Omental fat pad (tissue), 4 donors: ENCODE measurements around the gene RNF121. TPM values are rescaled to one million over a fixed set of nuclear protein-coding genes. Genes with fewer than 3 reads are reported as not detected.
A peak's percentile ranks its signal among the peaks of the same experiment; 100 is the strongest.
"Not testable (repeated sequence)": the region's sequence is repeated elsewhere in the genome, so short reads cannot be mapped to it uniquely, and the experiment has no call there.

Experiments used
- ATAC-seq: fragments of 150-250 bp; one replicate; pipeline ENCODE4 v1.9.1; 2016; ENCODE audit warnings: mild to moderate bottlenecking, moderate library complexity; ENCODE audit not compliant: low FRiP score
- DNase-seq: peaks from one replicate; pipeline ENCODE4 v3.0.0-alpha.2; 2019; ENCODE audit warnings: low spot score
- CTCF ChIP-seq, 3 donors: fragments of 450-650 bp; IDR thresholded peaks; one replicate each; pipeline ENCODE4 v1.5.1; 2016 to 2017; ENCODE audit warnings: antibody characterized with exemption in 3 of 3, mild to moderate bottlenecking in 3 of 3, moderate library complexity in 2 of 3
- total RNA-seq, 4 donors: library from RNA; depleted of rRNA; stranded (reverse); fragments of >200 nt; gene quantifications; one replicate each; pipeline ENCODE4 v1.1.0, GENCODE V29; 2016

RNF121 gene
- total RNA-seq = 10 to 100 TPM; 19.2 to 25.6 (median 23.7) TPM

DNA sequence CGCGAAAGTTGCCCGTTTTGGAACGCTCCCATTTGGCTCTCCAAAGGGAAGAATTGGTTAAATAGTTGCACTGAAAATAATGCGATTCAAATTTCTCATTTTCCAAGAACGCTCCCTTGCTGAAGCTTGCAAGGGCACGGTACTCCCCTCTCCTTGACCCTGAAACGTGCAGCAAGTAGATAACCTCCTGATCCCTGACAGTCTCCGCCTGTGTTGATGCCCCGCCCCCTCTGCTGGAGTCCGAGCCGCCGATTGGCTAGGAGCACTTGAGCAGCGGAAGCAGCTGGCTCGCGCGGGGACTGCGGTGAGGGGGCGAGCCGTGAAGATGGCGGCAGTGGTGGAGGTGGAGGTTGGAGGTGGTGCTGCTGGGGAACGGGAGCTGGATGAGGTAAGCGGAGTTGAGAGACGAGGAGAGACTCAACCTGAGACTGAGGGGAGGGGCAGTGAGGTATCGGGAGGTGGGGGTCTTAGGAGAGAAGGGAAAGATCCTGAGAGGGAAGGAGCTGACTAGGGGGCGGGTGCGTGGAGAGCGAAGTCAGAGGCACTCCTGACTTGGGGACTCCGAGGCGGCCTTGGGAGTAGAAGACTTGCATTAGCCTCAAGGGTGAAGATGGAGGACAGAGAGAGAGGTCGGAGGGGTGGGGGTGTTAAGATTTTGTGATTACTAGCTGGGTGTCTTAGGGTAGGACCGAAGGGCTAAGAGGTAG lies at the start of gene RNF121:
Gene RNF121 (plus strand): TSS at position 310 of the 707 bp plus-strand sequence. CDS start 16 bp downstream, at position 326.
- DNase-seq (peak; percentile 99), ATAC-seq (peak; percentile 99)
- TF ChIP-seq CTCF (IDR thresholded peaks at IDR 0.05) = no peak

GRCh38 chr11:71885806-71886205 lies 43.0 kb upstream of the RNF121 start:
- ATAC-seq, DNase-seq: not testable (repeated sequence)

GRCh38 chr11:71888335-71889010 lies 40.4 kb upstream of the RNF121 start:
- ATAC-seq, DNase-seq: not testable (repeated sequence)

DNA sequence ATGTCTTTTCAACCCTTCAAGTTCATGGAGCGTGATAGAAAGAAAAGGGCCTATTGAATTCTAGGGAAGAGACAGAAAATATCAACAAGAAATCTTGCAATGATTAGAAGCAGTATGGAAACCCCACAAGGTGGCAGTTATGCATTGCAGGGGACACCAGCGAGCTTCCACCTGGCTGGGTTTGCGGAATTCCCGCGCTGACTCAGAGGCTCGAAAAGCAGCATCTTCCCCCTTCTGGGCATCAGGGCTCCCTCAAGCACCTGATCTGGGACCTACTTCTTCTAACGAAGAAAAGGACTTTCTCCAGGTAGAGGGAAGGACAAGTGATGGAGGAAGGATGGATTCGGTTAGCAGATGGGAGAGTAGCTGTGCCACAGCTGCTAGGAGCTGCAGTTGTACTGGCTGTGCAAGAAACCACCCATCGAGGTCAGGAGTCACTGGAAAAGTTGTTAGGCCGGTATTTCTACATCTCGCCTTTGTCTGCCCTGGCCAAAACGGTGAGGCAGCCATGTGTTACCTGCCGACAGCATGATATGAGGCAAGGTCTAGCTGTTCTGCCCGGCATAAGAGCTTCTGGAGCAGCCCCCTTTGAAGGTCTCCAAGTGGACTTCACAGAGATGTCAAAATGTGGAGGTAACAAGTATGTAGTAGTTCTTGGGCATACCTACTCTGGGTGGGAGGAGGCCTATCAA lies 39.5 kb upstream of the RNF121 start:
- ATAC-seq, DNase-seq: not testable (repeated sequence)

GRCh38 chr11:71895961-71896360 lies 32.9 kb upstream of the RNF121 start:
- no peak for TF ChIP-seq CTCF (IDR thresholded peaks at IDR 0.05)
- ATAC-seq = no peak
- DNase-seq = no peak

DNA sequence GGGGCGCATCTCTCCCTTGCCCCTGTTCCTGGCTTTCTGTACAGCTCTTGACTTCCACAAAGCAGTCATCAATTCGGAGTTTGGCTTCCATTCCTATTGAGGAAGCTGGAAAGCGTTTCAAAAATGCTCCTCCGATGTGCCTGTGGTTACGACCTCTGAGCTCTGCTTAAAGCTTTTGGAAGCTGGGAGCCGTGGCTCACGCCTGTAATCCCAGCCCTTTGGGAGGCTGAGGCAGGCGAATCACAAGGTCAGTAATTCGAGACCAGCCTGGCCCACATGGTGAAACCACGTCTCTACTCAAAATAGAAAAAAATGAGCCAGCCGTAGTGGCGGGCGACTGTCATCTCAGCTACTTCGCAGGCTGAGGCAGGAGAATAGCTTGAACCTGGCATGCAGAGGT lies 27.7 kb upstream of the RNF121 start:
- not testable (repeated sequence) for ATAC-seq, DNase-seq

GRCh38 chr11:71908218-71908617 lies 20.6 kb upstream of the RNF121 start:
- DNase-seq (no peak), ATAC-seq (no peak)

DNA sequence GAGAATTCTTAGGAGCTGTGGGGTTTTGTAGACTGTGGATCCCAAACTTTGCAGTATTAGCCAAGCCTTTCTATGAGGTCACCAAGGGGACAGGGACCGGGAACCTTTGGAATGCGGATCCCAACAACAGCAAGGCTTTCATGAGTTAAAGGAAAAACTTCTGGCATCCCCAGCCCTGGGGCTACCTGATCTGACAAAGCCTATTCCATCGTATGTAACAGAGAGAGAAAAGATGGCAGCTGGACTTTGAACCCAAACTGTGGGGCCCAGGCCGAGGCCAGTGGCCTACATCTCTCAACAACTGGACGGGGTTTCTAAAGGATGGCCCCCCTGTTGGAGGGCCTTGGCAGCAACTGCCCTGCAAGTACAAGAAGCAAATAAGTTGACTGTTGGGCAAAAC lies 18.1 kb upstream of the RNF121 start:
- not testable (repeated sequence) for ATAC-seq, DNase-seq

More at GRCh38 chr11:71908218-71908617, 20.6 kb upstream of the RNF121 start:
- no peak for TF ChIP-seq CTCF (IDR thresholded peaks at IDR 0.05)

- not testable (repeated sequence) for DNase-seq, ATAC-seq
These were observed 17.4 kb upstream of the RNF121 start for GRCh38 chr11:71911321-71911985.

DNA sequence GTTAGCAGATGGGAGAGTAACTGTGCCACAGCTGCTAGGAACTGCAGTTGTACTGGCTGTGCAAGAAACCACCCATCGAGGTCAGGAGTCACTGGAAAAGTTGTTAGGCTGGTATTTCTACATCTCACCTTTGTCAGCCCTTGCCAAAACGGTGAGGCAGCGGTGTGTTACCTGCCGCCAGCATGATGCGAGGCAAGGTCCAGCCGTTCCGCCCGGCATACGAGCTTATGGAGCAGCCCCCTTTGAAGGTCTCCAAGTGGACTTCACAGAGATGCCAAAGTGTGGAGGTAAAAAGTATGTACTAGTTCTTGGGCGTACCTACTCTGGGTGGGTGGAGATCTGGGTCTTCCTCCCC lies 16.9 kb upstream of the RNF121 start:
- not testable (repeated sequence) for DNase-seq, ATAC-seq
